HEK293 (cell line): ENCODE measurements around the gene SRRM2.

Source experiments
- MZF1 ChIP-seq: fragments of 450-650 bp; formaldehyde crosslinking; IDR thresholded peaks from 2 replicates; pipeline ENCODE4 v1.5.1; 2017; ENCODE audit warnings: missing biosample characterization, missing genetic modification characterization, borderline replicate concordance
- TF ChIP-seq, protein P1 (sequence below): fragments of 450-650 bp; formaldehyde crosslinking; IDR thresholded peaks from 2 replicates; pipeline ENCODE4 v1.5.1; 2016; ENCODE audit warnings: missing biosample characterization, missing genetic modification characterization
- TF ChIP-seq, protein P2 (sequence below): fragments of 450-650 bp; formaldehyde crosslinking; IDR thresholded peaks from 2 replicates; pipeline ENCODE4 v1.5.1; 2016; ENCODE audit warnings: missing biosample characterization, missing genetic modification characterization

DNA sequence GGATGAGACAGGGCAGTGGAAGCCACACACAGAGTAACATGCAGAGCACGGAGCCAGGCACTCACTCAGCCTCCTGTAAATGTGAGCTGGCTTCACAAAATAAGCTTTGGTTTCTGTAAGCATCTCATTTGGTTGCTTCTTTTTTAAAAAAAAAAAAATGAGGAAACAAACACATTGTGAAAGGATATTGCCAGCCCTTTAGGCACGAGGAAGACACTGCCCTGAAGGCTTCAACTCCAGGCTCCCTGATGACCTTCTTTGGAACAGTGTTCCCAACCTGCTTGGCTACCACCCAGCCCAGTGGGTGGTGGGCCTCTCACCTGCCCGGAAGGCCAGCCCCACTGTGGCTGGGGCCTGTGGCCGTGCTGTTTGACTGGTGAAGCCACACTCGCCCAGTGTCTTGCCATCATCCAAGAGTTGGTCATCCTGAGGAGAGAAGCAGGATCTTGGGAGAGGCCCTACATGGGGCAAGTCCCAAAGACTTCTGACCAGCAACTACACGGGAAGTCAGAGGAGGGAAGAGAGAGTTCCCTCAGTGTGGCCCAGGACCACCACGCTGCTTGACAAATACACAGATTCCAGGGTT, 22.8 kb downstream of the SRRM2 start:
- TF ChIP-seq, protein P1, sequence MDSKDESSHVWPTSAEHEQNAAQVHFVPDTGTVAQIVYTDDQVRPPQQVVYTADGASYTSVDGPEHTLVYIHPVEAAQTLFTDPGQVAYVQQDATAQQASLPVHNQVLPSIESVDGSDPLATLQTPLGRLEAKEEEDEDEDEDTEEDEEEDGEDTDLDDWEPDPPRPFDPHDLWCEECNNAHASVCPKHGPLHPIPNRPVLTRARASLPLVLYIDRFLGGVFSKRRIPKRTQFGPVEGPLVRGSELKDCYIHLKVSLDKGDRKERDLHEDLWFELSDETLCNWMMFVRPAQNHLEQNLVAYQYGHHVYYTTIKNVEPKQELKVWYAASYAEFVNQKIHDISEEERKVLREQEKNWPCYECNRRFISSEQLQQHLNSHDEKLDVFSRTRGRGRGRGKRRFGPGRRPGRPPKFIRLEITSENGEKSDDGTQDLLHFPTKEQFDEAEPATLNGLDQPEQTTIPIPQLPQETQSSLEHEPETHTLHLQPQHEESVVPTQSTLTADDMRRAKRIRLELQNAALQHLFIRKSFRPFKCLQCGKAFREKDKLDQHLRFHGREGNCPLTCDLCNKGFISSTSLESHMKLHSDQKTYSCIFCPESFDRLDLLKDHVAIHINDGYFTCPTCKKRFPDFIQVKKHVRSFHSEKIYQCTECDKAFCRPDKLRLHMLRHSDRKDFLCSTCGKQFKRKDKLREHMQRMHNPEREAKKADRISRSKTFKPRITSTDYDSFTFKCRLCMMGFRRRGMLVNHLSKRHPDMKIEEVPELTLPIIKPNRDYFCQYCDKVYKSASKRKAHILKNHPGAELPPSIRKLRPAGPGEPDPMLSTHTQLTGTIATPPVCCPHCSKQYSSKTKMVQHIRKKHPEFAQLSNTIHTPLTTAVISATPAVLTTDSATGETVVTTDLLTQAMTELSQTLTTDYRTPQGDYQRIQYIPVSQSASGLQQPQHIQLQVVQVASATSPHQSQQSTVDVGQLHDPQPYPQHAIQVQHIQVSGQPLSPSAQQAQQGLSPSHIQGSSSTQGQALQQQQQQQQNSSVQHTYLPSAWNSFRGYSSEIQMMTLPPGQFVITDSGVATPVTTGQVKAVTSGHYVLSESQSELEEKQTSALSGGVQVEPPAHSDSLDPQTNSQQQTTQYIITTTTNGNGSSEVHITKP (tag by site-specific recombination): no peak
- TF ChIP-seq, protein P2, sequence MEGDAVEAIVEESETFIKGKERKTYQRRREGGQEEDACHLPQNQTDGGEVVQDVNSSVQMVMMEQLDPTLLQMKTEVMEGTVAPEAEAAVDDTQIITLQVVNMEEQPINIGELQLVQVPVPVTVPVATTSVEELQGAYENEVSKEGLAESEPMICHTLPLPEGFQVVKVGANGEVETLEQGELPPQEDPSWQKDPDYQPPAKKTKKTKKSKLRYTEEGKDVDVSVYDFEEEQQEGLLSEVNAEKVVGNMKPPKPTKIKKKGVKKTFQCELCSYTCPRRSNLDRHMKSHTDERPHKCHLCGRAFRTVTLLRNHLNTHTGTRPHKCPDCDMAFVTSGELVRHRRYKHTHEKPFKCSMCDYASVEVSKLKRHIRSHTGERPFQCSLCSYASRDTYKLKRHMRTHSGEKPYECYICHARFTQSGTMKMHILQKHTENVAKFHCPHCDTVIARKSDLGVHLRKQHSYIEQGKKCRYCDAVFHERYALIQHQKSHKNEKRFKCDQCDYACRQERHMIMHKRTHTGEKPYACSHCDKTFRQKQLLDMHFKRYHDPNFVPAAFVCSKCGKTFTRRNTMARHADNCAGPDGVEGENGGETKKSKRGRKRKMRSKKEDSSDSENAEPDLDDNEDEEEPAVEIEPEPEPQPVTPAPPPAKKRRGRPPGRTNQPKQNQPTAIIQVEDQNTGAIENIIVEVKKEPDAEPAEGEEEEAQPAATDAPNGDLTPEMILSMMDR: no peak
- no peak for TF ChIP-seq MZF1 (tag by site-specific recombination)
